MG63 (cell line): ENCODE results near the gene FAIM. TPM values are rescaled to one million over a fixed set of nuclear protein-coding genes. Genes with fewer than 3 reads are reported as not detected.
"Not testable (repeated sequence)": the region's sequence is repeated elsewhere in the genome, so short reads cannot be mapped to it uniquely, and the experiment has no call there.

Source experiments
- DNase-seq: peaks from one replicate; pipeline ENCODE4 v3.0.0-alpha.2; 2020
- H3K27me3 ChIP-seq: fragments of 250-450 bp; sonication (Bioruptor Pico); 2 replicates; pipeline ENCODE4 v1.5.1; 2020; ENCODE audit warnings: mild to moderate bottlenecking, moderate library complexity
- H3K36me3 ChIP-seq: fragments of 250-450 bp; sonication (Bioruptor Pico); 2 replicates; pipeline ENCODE4 v1.5.1; 2020; ENCODE audit warnings: mild to moderate bottlenecking, moderate library complexity
- H3K4me3 ChIP-seq: fragments of 250-450 bp; sonication (Bioruptor Pico); 2 replicates; pipeline ENCODE4 v1.5.1; 2020; ENCODE audit warnings: mild to moderate bottlenecking, moderate library complexity
- H3K9me3 ChIP-seq: fragments of 250-450 bp; sonication (Bioruptor Pico); 2 replicates; pipeline ENCODE4 v1.5.1; 2020; ENCODE audit warnings: mild to moderate bottlenecking, moderate library complexity
- total RNA-seq: library from RNA; depleted of rRNA; stranded (reverse); fragments of >200 nt; shearing (Covaris generic); gene quantifications from 2 replicates; pipeline ENCODE4 v1.2.3, GENCODE V29; 2014; ENCODE audit warnings: low replicate concordance

The FAIM gene
- total RNA-seq, 1 experiment from 2014 or later = 38.3 TPM

GRCh38 chr3:138594935-138595610 lies 13.5 kb upstream of the FAIM start:
- DNase-seq = no peak
- peaks cover 9% of the 10 kb centered on the region for H3K9me3 ChIP-seq
- H3K27me3 ChIP-seq = no peaks in the 10 kb centered on the region; the same call in 1 of the 2 replicates
- peak overlapping the region; percentile 53 for H3K4me3 ChIP-seq
- no peaks in the 10 kb centered on the region for H3K36me3 ChIP-seq

GRCh38 chr3:138597186-138597976 lies 11.2 kb upstream of the FAIM start:
- H3K27me3 ChIP-seq, H3K9me3 ChIP-seq, H3K4me3 ChIP-seq, H3K36me3 ChIP-seq, DNase-seq: not testable (repeated sequence)

GRCh38 chr3:138598534-138598933 lies 10.0 kb upstream of the FAIM start:
- Histone ChIP-seq H3K36me3 (no peaks in the 10 kb centered on the region), H3K4me3 (no peak overlapping the region), H3K9me3 (peaks cover 17% of the 10 kb centered on the region), H3K27me3 (no peaks in the 10 kb centered on the region; the same call in 1 of the 2 replicates)
- no peak for DNase-seq

GRCh38 chr3:138600100-138600745 lies 8.3 kb upstream of the FAIM start:
- Histone ChIP-seq H3K36me3 (no peaks in the 10 kb centered on the region), H3K4me3 (no peak overlapping the region)
- peak; percentile 84 for DNase-seq

GRCh38 chr3:138601661-138602060 lies 6.9 kb upstream of the FAIM start:
- not testable (repeated sequence) for H3K36me3 ChIP-seq, DNase-seq, H3K4me3 ChIP-seq, H3K27me3 ChIP-seq
- H3K9me3 ChIP-seq = peaks cover 17% of the 10 kb centered on the region

More at GRCh38 chr3:138600100-138600745, 8.3 kb upstream of the FAIM start:
- H3K9me3 ChIP-seq = peaks cover 17% of the 10 kb centered on the region
- H3K27me3 ChIP-seq = no peaks in the 10 kb centered on the region

GRCh38 chr3:138604106-138604595 lies 4.4 kb upstream of the FAIM start:
- H3K36me3 ChIP-seq, DNase-seq, H3K9me3 ChIP-seq, H3K4me3 ChIP-seq, H3K27me3 ChIP-seq: not testable (repeated sequence)

- H3K36me3 ChIP-seq = no peaks in the 10 kb centered on the region
- peak overlapping the region; percentile 54 for H3K4me3 ChIP-seq
- H3K27me3 ChIP-seq = no peaks in the 10 kb centered on the region
- no peaks in the 10 kb centered on the region for H3K9me3 ChIP-seq
- DNase-seq = no peak
Measured at GRCh38 chr3:138609898-138610266, 1.3 kb downstream of the FAIM start.

GRCh38 chr3:138615462-138615861 lies 6.9 kb downstream of the FAIM start:
- H3K4me3 ChIP-seq = no peak overlapping the region
- H3K9me3 ChIP-seq = no peaks in the 10 kb centered on the region
- no peaks in the 10 kb centered on the region for H3K27me3 ChIP-seq
- DNase-seq = no peak
- no peaks in the 10 kb centered on the region for H3K36me3 ChIP-seq

- H3K4me3 ChIP-seq = no peak overlapping the region
- no peaks in the 10 kb centered on the region for H3K9me3 ChIP-seq
- H3K36me3 ChIP-seq = no peaks in the 10 kb centered on the region
- H3K27me3 ChIP-seq = no peaks in the 10 kb centered on the region
- no peak for DNase-seq
Measured at GRCh38 chr3:138620431-138620830, 11.9 kb downstream of the FAIM start.

GRCh38 chr3:138624518-138624917 lies 15.9 kb downstream of the FAIM start:
- DNase-seq = no peak
- Histone ChIP-seq H3K9me3 (no peaks in the 10 kb centered on the region), H3K4me3 (no peak overlapping the region), H3K27me3 (no peaks in the 10 kb centered on the region), H3K36me3 (no peaks in the 10 kb centered on the region)

GRCh38 chr3:138625707-138626365 lies 17.3 kb downstream of the FAIM start:
- Histone ChIP-seq H3K4me3 (no peak overlapping the region), H3K27me3 (no peaks in the 10 kb centered on the region)

GRCh38 chr3:138629526-138629925 lies 21.0 kb downstream of the FAIM start:
- Histone ChIP-seq H3K36me3 (no peaks in the 10 kb centered on the region), H3K4me3 (no peak overlapping the region), H3K9me3 (no peaks in the 10 kb centered on the region), H3K27me3 (no peaks in the 10 kb centered on the region)
- DNase-seq = no peak

More at GRCh38 chr3:138625707-138626365, 17.3 kb downstream of the FAIM start:
- H3K9me3 ChIP-seq = no peaks in the 10 kb centered on the region
- H3K36me3 ChIP-seq = no peaks in the 10 kb centered on the region
- DNase-seq = no peak

GRCh38 chr3:138638641-138639040 lies 30.1 kb downstream of the FAIM start:
- Histone ChIP-seq H3K36me3 (no peaks in the 10 kb centered on the region), H3K4me3 (no peak overlapping the region), H3K27me3 (no peaks in the 10 kb centered on the region), H3K9me3 (peaks cover 12% of the 10 kb centered on the region)
- DNase-seq = no peak

- H3K27me3 ChIP-seq = no peaks in the 10 kb centered on the region
- peaks cover 3% of the 10 kb centered on the region; the same call in 1 of the 2 replicates for H3K36me3 ChIP-seq
- H3K4me3 ChIP-seq = no peak overlapping the region
- no peak for DNase-seq
- H3K9me3 ChIP-seq = peaks cover 23% of the 10 kb centered on the region
Measured at GRCh38 chr3:138640537-138640936, 32.0 kb downstream of the FAIM start.

GRCh38 chr3:138642226-138642926 lies 33.8 kb downstream of the FAIM start:
- Histone ChIP-seq H3K27me3 (no peaks in the 10 kb centered on the region), H3K9me3 (peaks cover 38% of the 10 kb centered on the region), H3K36me3 (peaks cover 13% of the 10 kb centered on the region), H3K4me3 (no peak overlapping the region)
- no peak for DNase-seq

- Histone ChIP-seq H3K9me3 (peaks cover 42% of the 10 kb centered on the region), H3K4me3 (no peak overlapping the region), H3K36me3 (peaks cover 16% of the 10 kb centered on the region), H3K27me3 (no peaks in the 10 kb centered on the region)
- no peak for DNase-seq
Measured at GRCh38 chr3:138642927-138643253, 34.3 kb downstream of the FAIM start.
